Hepatocyte (in vitro differentiated cells): ENCODE measurements around the gene MDC1.

ENCODE experiments used
- CTCF ChIP-seq: fragments of 200-600 bp; sonication (generic); IDR thresholded peaks from 2 replicates; pipeline ENCODE4 v1.5.1; 2016; ENCODE audit warnings: antibody characterized with exemption, mild to moderate bottlenecking; ENCODE audit not compliant: poor library complexity
- EZH2 ChIP-seq: fragments of 200-600 bp; sonication (generic); IDR thresholded peaks from 2 replicates; pipeline ENCODE4 v1.6.1; 2016; ENCODE audit warnings: antibody characterized with exemption, mild to moderate bottlenecking, borderline replicate concordance
- EZH2phosphoT487 ChIP-seq: fragments of 200-600 bp; sonication (generic); IDR thresholded peaks from one replicate; pipeline ENCODE4 v1.6.1; 2018; ENCODE audit warnings: antibody characterized with exemption, mild to moderate bottlenecking, low read depth, moderate library complexity; ENCODE audit not compliant: unreplicated experiment, severe bottlenecking

DNA sequence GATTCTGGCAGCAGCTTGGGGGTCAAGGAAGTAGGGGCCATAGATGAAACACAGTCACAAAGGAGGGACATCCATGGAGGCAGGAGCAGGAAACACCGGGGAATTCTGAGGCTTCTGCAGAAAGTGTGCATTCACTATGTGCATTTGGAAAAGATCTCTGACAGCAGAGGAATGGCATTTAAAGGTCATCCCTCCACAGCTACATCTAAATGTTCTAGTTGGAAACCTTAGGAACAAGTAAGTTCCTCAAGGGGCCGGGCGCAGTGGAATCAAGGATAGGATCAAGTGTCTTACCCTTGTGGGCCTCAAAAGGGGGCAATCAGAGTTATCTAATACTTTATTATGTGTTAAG is 61.4 kb downstream of the MDC1 start:
- TF ChIP-seq CTCF (no peak), EZH2 (no peak), EZH2phosphoT487 (no peak)
